Adipocyte (in vitro differentiated cells): ENCODE data around the gene HCFC1.

ENCODE experiments used
- DNase-seq: peaks from one replicate; pipeline ENCODE4 v3.0.0-alpha.2; 2015; ENCODE audit warnings: low read depth
- H3K27me3 ChIP-seq: replicated peaks from 2 replicates; pipeline ENCODE4 v1.7.0; 2013; ENCODE audit warnings: mild to moderate bottlenecking, low read length, moderate library complexity; ENCODE audit not compliant: control insufficient read depth, insufficient read depth
- H3K36me3 ChIP-seq: 2 replicates; pipeline ENCODE4 v1.7.0; 2013; ENCODE audit warnings: low read length, mild to moderate bottlenecking, moderate library complexity; ENCODE audit not compliant: control insufficient read depth, insufficient read depth, severe bottlenecking
- H3K4me1 ChIP-seq: 2 replicates; pipeline ENCODE4 v1.7.0; 2013; ENCODE audit warnings: mild to moderate bottlenecking, low read length, moderate library complexity; ENCODE audit not compliant: control insufficient read depth, insufficient read depth
- H3K4me3 ChIP-seq: 2 replicates; pipeline ENCODE4 v1.7.0; 2013; ENCODE audit warnings: mild to moderate bottlenecking, low read length, moderate library complexity
- H3K9ac ChIP-seq: 2 replicates; pipeline ENCODE4 v1.7.0; 2013; ENCODE audit warnings: mild to moderate bottlenecking, low read length, moderate library complexity
- H3K9me3 ChIP-seq: 2 replicates; pipeline ENCODE4 v1.7.0; 2013; ENCODE audit warnings: mild to moderate bottlenecking, low read length, moderate library complexity; ENCODE audit not compliant: control insufficient read depth

The HCFC1 gene

GRCh38 chrX:153960786-153961185 is 10.8 kb downstream of the HCFC1 start:
- Histone ChIP-seq H3K9ac (no peak overlapping the region), H3K27me3 (no peaks in the 10 kb centered on the region), H3K9me3 (no peaks in the 10 kb centered on the region), H3K4me1 (no peaks in the 10 kb centered on the region), H3K36me3 (peaks cover 79% of the 10 kb centered on the region), H3K4me3 (no peak overlapping the region)
- DNase-seq, result no peak

- Histone ChIP-seq H3K36me3 (peaks cover 86% of the 10 kb centered on the region), H3K4me1 (no peaks in the 10 kb centered on the region), H3K27me3 (no peaks in the 10 kb centered on the region), H3K9me3 (no peaks in the 10 kb centered on the region), H3K9ac (no peak overlapping the region), H3K4me3 (no peak overlapping the region)
- DNase-seq, result no peak
Observed at GRCh38 chrX:153960077-153960476, 11.5 kb downstream of the HCFC1 start.

- Histone ChIP-seq H3K9ac (no peak overlapping the region), H3K27me3 (no peaks in the 10 kb centered on the region), H3K9me3 (no peaks in the 10 kb centered on the region), H3K4me1 (no peaks in the 10 kb centered on the region), H3K4me3 (no peak overlapping the region), H3K36me3 (peaks cover 91% of the 10 kb centered on the region)
- no peak for DNase-seq
Observed at GRCh38 chrX:153959649-153960048, 12.0 kb downstream of the HCFC1 start.

- no peak overlapping the region for H3K4me3 ChIP-seq
- no peak overlapping the region for H3K9ac ChIP-seq
- H3K9me3 ChIP-seq, result no peaks in the 10 kb centered on the region
- H3K36me3 ChIP-seq, result peaks cover 97% of the 10 kb centered on the region
- no peaks in the 10 kb centered on the region for H3K4me1 ChIP-seq
- no peaks in the 10 kb centered on the region for H3K27me3 ChIP-seq
- no peak for DNase-seq
Observed at GRCh38 chrX:153958605-153959004, 13.0 kb downstream of the HCFC1 start.

GRCh38 chrX:153957224-153957623 is 14.4 kb downstream of the HCFC1 start:
- Histone ChIP-seq H3K4me1 (no peaks in the 10 kb centered on the region), H3K36me3 (peaks cover 97% of the 10 kb centered on the region), H3K9ac (no peak overlapping the region), H3K4me3 (no peak overlapping the region), H3K27me3 (no peaks in the 10 kb centered on the region), H3K9me3 (no peaks in the 10 kb centered on the region)
- DNase-seq, result no peak

GRCh38 chrX:153956044-153956907 is 15.3 kb downstream of the HCFC1 start:
- H3K36me3 ChIP-seq, result peaks cover 97% of the 10 kb centered on the region
- no peak overlapping the region for H3K9ac ChIP-seq
- H3K27me3 ChIP-seq, result no peaks in the 10 kb centered on the region
- no peak overlapping the region for H3K4me3 ChIP-seq
- no peak for DNase-seq
- H3K4me1 ChIP-seq, result no peaks in the 10 kb centered on the region
- no peaks in the 10 kb centered on the region for H3K9me3 ChIP-seq

GRCh38 chrX:153955228-153955732 is 16.3 kb downstream of the HCFC1 start:
- peaks cover 97% of the 10 kb centered on the region for H3K36me3 ChIP-seq
- no peak overlapping the region for H3K4me3 ChIP-seq
- H3K9me3 ChIP-seq, result no peaks in the 10 kb centered on the region
- no peak for DNase-seq
- no peaks in the 10 kb centered on the region for H3K4me1 ChIP-seq
- H3K27me3 ChIP-seq, result no peaks in the 10 kb centered on the region
- H3K9ac ChIP-seq, result no peak overlapping the region

GRCh38 chrX:153954558-153955227 is 16.9 kb downstream of the HCFC1 start:
- Histone ChIP-seq H3K27me3 (no peaks in the 10 kb centered on the region), H3K4me3 (no peak overlapping the region), H3K4me1 (no peaks in the 10 kb centered on the region), H3K9ac (no peak overlapping the region), H3K36me3 (peaks cover 97% of the 10 kb centered on the region), H3K9me3 (no peaks in the 10 kb centered on the region)
- DNase-seq, result no peak

- H3K9ac ChIP-seq, result no peak overlapping the region
- no peak for DNase-seq
- H3K4me3 ChIP-seq, result no peak overlapping the region
- no peaks in the 10 kb centered on the region for H3K9me3 ChIP-seq
- H3K36me3 ChIP-seq, result peaks cover 95% of the 10 kb centered on the region
- H3K4me1 ChIP-seq, result no peaks in the 10 kb centered on the region
- H3K27me3 ChIP-seq, result no peaks in the 10 kb centered on the region
Observed at GRCh38 chrX:153953892-153954557, 17.6 kb downstream of the HCFC1 start.

- H3K4me1 ChIP-seq, result no peaks in the 10 kb centered on the region
- H3K9ac ChIP-seq, result no peak overlapping the region
- peaks cover 95% of the 10 kb centered on the region for H3K36me3 ChIP-seq
- DNase-seq, result peak; percentile 74
- no peak overlapping the region for H3K4me3 ChIP-seq
- H3K27me3 ChIP-seq, result no peaks in the 10 kb centered on the region
- H3K9me3 ChIP-seq, result no peaks in the 10 kb centered on the region
Observed at GRCh38 chrX:153953342-153953830, 18.2 kb downstream of the HCFC1 start.
